Measurements from ENCODE around the gene ZNRF1. TPM values are rescaled to one million over a fixed set of nuclear protein-coding genes. Genes with fewer than 3 reads are reported as not detected.

The ZNRF1 gene
- total and polyA plus RNA-seq, 2 of the 4 experiments (the other 2 are of a cell fraction), result 8.2 to 20.7 TPM

GRCh38 chr16:75122609-75123008 is 123.8 kb downstream of the ZNRF1 start:
- DNase-seq, result no peak
- dilution Hi-C loops (cut with HindIII; ENCODE audit: low sequenced_read_pairs, unreplicated experiment) (no loop called here), intact Hi-C loops (cut with micrococcal nuclease) (no loop called here), in situ Hi-C loops (cut with MboI; ENCODE audit: low sequenced_read_pairs) (no loop called here)
- Histone ChIP-seq H3K4me2 (ENCODE audit: low read depth, low read length) (no peak overlapping the region), H3K9me3 (ENCODE audit: control insufficient read depth, insufficient read depth, low read length) (peaks cover 8% of the 10 kb centered on the region), H3K27me3 (ENCODE audit: control insufficient read depth, insufficient read depth, low read length) (no peaks in the 10 kb centered on the region), H3K18ac (ENCODE audit: low read depth, low read length) (no peak overlapping the region), H4K91ac (ENCODE audit: insufficient read depth, low read depth, low read length) (no peak overlapping the region), H3K36me3 (ENCODE audit: control insufficient read depth, insufficient read depth, low read length) (no peaks in the 10 kb centered on the region), H3K4me1 (ENCODE audit: control insufficient read depth, insufficient read depth, low read length) (no peaks in the 10 kb centered on the region), H3K79me1 (ENCODE audit: low read depth in 1 of 2, low read length in 2 of 2) (no peaks in the 10 kb centered on the region), H2BK20ac (ENCODE audit: low read depth, low read length) (no peak overlapping the region), H4K5ac (ENCODE audit: low read depth, low read length) (no peak overlapping the region), H3K9me1 (ENCODE audit: insufficient read depth, low read length) (no peaks in the 10 kb centered on the region), H2AK9ac (replicated peaks; ENCODE audit: low read depth, low read length, poor library complexity) (no peak overlapping the region), H3K56ac (ENCODE audit: extremely low read depth, insufficient read depth, low read length) (no peak overlapping the region), H3K14ac (replicated peaks; ENCODE audit: low read depth, low read length) (no peak overlapping the region), H2BK5ac (ENCODE audit: low read depth, low read length, poor library complexity, severe bottlenecking) (no peak overlapping the region), H3K4me3 (ENCODE audit: insufficient read depth, low read depth, low read length) (no peak overlapping the region), H4K20me1 (ENCODE audit: insufficient read depth, low read length) (no peaks in the 10 kb centered on the region), H3K4ac (ENCODE audit: low read depth, low read length) (no peak overlapping the region), H2AK5ac (ENCODE audit: low read depth, low read length) (no peak overlapping the region), H3K27ac (ENCODE audit: insufficient read depth, low read length) (no peak overlapping the region), H3K23ac (ENCODE audit: low read depth, low read length) (no peak overlapping the region), H2BK15ac (ENCODE audit: low read depth, low read length) (no peak overlapping the region), H2AFZ (replicated peaks; ENCODE audit: low read length, poor library complexity) (no peak overlapping the region), H2BK120ac (ENCODE audit: low read depth, low read length) (no peak overlapping the region), H3K9ac (ENCODE audit: low read depth, low read length) (no peak overlapping the region), H4K8ac (ENCODE audit: low read depth in 2 of 2, low read length in 2 of 2) (no peak overlapping the region)
- POLR2A ChIA-PET (ENCODE audit: unreplicated experiment), result no interaction called here
- ATAC-seq (ENCODE audit: low read depth), result no peak
- TF ChIP-seq POLR2A (IDR thresholded peaks at IDR 0.05; ENCODE audit: low read depth, low read length), result no peak
- TF ChIP-seq RCOR1 (IDR thresholded peaks at IDR 0.05; ENCODE audit: insufficient replicate concordance, low read length), result no peak
- TF ChIP-seq MXI1 (IDR thresholded peaks at IDR 0.05; ENCODE audit: borderline replicate concordance, low read depth, low read length), result no peak
- TF ChIP-seq BHLHE40 (IDR thresholded peaks at IDR 0.05; ENCODE audit: low read depth, low read length), result no peak
- no peak for TF ChIP-seq NFE2L2 (IDR thresholded peaks at IDR 0.05; ENCODE audit: low read depth, low read length)
- TF ChIP-seq SMC3 (IDR thresholded peaks at IDR 0.05; ENCODE audit: low read depth, low read length), result no peak
- TF ChIP-seq MAFK (IDR thresholded peaks at IDR 0.05; ENCODE audit: low read depth, low read length), result no peak
- TF ChIP-seq FOS (IDR thresholded peaks at IDR 0.05; ENCODE audit: low read depth, low read length), result no peak
- TF ChIP-seq, protein P1, sequence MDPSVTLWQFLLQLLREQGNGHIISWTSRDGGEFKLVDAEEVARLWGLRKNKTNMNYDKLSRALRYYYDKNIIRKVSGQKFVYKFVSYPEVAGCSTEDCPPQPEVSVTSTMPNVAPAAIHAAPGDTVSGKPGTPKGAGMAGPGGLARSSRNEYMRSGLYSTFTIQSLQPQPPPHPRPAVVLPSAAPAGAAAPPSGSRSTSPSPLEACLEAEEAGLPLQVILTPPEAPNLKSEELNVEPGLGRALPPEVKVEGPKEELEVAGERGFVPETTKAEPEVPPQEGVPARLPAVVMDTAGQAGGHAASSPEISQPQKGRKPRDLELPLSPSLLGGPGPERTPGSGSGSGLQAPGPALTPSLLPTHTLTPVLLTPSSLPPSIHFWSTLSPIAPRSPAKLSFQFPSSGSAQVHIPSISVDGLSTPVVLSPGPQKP (IDR thresholded peaks at IDR 0.05; ENCODE audit: borderline replicate concordance, low read depth, low read length), result no peak
- no peak for TF ChIP-seq MAZ (IDR thresholded peaks at IDR 0.05; ENCODE audit: borderline replicate concordance, low read depth, low read length)
- TF ChIP-seq CHD1 (IDR thresholded peaks at IDR 0.05; ENCODE audit: low read depth, low read length), result no peak
- TF ChIP-seq, protein P2, sequence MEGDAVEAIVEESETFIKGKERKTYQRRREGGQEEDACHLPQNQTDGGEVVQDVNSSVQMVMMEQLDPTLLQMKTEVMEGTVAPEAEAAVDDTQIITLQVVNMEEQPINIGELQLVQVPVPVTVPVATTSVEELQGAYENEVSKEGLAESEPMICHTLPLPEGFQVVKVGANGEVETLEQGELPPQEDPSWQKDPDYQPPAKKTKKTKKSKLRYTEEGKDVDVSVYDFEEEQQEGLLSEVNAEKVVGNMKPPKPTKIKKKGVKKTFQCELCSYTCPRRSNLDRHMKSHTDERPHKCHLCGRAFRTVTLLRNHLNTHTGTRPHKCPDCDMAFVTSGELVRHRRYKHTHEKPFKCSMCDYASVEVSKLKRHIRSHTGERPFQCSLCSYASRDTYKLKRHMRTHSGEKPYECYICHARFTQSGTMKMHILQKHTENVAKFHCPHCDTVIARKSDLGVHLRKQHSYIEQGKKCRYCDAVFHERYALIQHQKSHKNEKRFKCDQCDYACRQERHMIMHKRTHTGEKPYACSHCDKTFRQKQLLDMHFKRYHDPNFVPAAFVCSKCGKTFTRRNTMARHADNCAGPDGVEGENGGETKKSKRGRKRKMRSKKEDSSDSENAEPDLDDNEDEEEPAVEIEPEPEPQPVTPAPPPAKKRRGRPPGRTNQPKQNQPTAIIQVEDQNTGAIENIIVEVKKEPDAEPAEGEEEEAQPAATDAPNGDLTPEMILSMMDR (conservative IDR thresholded peaks at IDR 0.05; ENCODE audit: low read depth, low read length), result no peak
- TF ChIP-seq CEBPB (IDR thresholded peaks at IDR 0.05; ENCODE audit: low read depth, low read length), result no peak
- TF ChIP-seq RFX5 (IDR thresholded peaks at IDR 0.05; ENCODE audit: low read depth, low read length), result no peak
- no peak for TF ChIP-seq USF2 (IDR thresholded peaks at IDR 0.05; ENCODE audit: low read depth, low read length)
- TF ChIP-seq RAD21 (IDR thresholded peaks at IDR 0.05; ENCODE audit: low read length), result no peak
- CTCF ChIA-PET, result interaction anchor here (1.8 kb wide), 1 partner anchor 12 kb away, joined by 7 read pairs; no protein-coding TSS in a partner anchor
- no CpG with 5 or more reads among the region's 1 CpG for WGBS, 2 experiments (ENCODE audit: extremely low coverage in 2 of 2, insufficient read length in 1 of 2)
- no TSS peak for BruUV-seq (replicated peaks)
